HepG2 (cell line): Measurements from ENCODE around the gene NMU. TPM values are rescaled to one million over a fixed set of nuclear protein-coding genes. Genes with fewer than 3 reads are reported as not detected.

Source experiments
- ATAC-seq: fragments of 200-7000 bp; cut with Tn5 transposase; 3 replicates; pipeline ENCODE4 v1.9.1; 2020; ENCODE audit warnings: mild to moderate bottlenecking, moderate library complexity
- BruUV-seq: library from RNA; stranded (reverse); fragments of 400-500 nt; replicated peaks from 2 replicates; lab custom pipeline; 2021; lab: Mats Ljungman, UMichigan
- CTCF ChIA-PET: fragments of 300-600 bp; formaldehyde crosslinking; extraction: SDS; loops from one replicate; lab custom pipeline; 2021; ENCODE audit warnings: low total read pairs, inconsistent platforms, low intra/inter-chr PET ratio; lab: Yijun Ruan, JAX
- POLR2A ChIA-PET: fragments of 350-600 bp; sonication (Branson Sonifier 250); formaldehyde crosslinking; loops from one replicate; lab custom pipeline; 2020; ENCODE audit warnings: antibody characterized with exemption, inconsistent platforms; lab: Yijun Ruan, JAX
- DNase-seq: peaks from one replicate; pipeline ENCODE4 v3.0.0-alpha.2; 2015; ENCODE audit warnings: low spot score
- FAIRE-seq: peaks from 3 replicates; lab custom pipeline; 2011; peaks lifted over from hg19 to GRCh38; lab: Jason Lieb, UNC
- H2AFZ ChIP-seq: one replicate; pipeline ENCODE4 v1.6.1; 2011; ENCODE audit warnings: low read length, inconsistent platforms
- H3K27ac ChIP-seq: fragments of 300-600 bp; 3 replicates; pipeline ENCODE4 v1.8.0; 2011; ENCODE audit warnings: mixed run types, mild to moderate bottlenecking, mixed read lengths, low read length, inconsistent platforms; ENCODE audit not compliant: insufficient read depth; ENCODE audit errors: extremely low read length
- H3K27me3 ChIP-seq, 2 experiments: fragments of 200-600 bp in 1 of 2; 2 replicates in 1 of 2; 3 replicates in 1 of 2; pipeline versions ENCODE4 v1.6.0 to v1.8.0; 2011; ENCODE audit warnings: low read length in 2 of 2, mild to moderate bottlenecking in 2 of 2, moderate library complexity in 2 of 2, inconsistent platforms in 1 of 2; ENCODE audit not compliant: insufficient read depth in 2 of 2, control insufficient read depth in 1 of 2
- H3K36me3 ChIP-seq, 2 experiments: fragments of 200-600 bp in 1 of 2; replicated peaks in 1 of 2; 2 replicates in 1 of 2; 3 replicates in 1 of 2; pipeline versions ENCODE4 v1.5.1 to v1.8.0; 2011; ENCODE audit warnings: low read length in 2 of 2, inconsistent platforms in 1 of 2; ENCODE audit not compliant: insufficient read depth in 2 of 2, control insufficient read depth in 1 of 2
- H3K4me1 ChIP-seq: 2 replicates; pipeline ENCODE4 v1.5.1; 2012; ENCODE audit warnings: low read length, inconsistent platforms; ENCODE audit not compliant: insufficient read depth
- H3K4me2 ChIP-seq: 2 replicates; pipeline ENCODE4 v1.6.0; 2011; ENCODE audit warnings: low read depth, low read length, inconsistent platforms
- H3K4me3 ChIP-seq, 3 experiments: fragments of 200-600 bp in 1 of 3; sonication (generic), shearing (Covaris generic) in 1 of 3; replicated peaks in 1 of 3; 2 replicates each; pipeline ENCODE4 v1.5.1; 2011 to 2016; ENCODE audit warnings: low read length in 3 of 3, inconsistent platforms in 2 of 3, low read depth in 2 of 3, mild to moderate bottlenecking in 2 of 3, control low read depth in 1 of 3, mixed read lengths in 1 of 3; ENCODE audit not compliant: insufficient read depth in 1 of 3
- H3K79me2 ChIP-seq: one replicate; pipeline ENCODE4 v1.6.1; 2011; ENCODE audit warnings: low read length, inconsistent platforms; ENCODE audit not compliant: insufficient read depth
- H3K9ac ChIP-seq: 2 replicates; pipeline ENCODE4 v1.6.0; 2011; ENCODE audit warnings: mild to moderate bottlenecking, low read depth, low read length, inconsistent platforms; ENCODE audit not compliant: insufficient read depth
- H3K9me3 ChIP-seq: 2 replicates; pipeline ENCODE4 v1.5.1; 2012; ENCODE audit warnings: mild to moderate bottlenecking, low read length
- H4K20me1 ChIP-seq: 2 replicates; pipeline ENCODE4 v1.6.0; 2011; ENCODE audit warnings: inconsistent platforms, mild to moderate bottlenecking, low read length, moderate library complexity; ENCODE audit not compliant: insufficient read depth
- CHD4 ChIP-seq: fragments of 200-600 bp; sonication (generic); IDR thresholded peaks from 2 replicates; pipeline ENCODE4 v1.7.0; 2017; ENCODE audit warnings: mild to moderate bottlenecking, low read length, borderline replicate concordance
- GTF2F1 ChIP-seq: fragments of 150-350 bp; IDR thresholded peaks from 2 replicates; pipeline ENCODE4 v1.6.1; 2014; ENCODE audit warnings: low read length
- JARID2 ChIP-seq: sonication (generic); formaldehyde crosslinking; IDR thresholded peaks from 2 replicates; pipeline ENCODE4 v1.8.1; 2023; ENCODE audit warnings: missing genetic modification reagents, inconsistent platforms; ENCODE audit not compliant: insufficient replicate concordance
- KAT8 ChIP-seq: IDR thresholded peaks from 2 replicates; pipeline ENCODE4 v1.6.1; 2016; ENCODE audit warnings: missing genetic modification reagents, missing compliant biosample characterization
- MAZ ChIP-seq, 2 experiments: sonication (generic) in 1 of 2; formaldehyde crosslinking in 1 of 2; IDR thresholded peaks; 2 replicates each; pipeline versions ENCODE4 v1.5.0 to v1.6.1; 2012 to 2020; ENCODE audit warnings: low read depth in 2 of 2, mild to moderate bottlenecking in 2 of 2, borderline replicate concordance in 1 of 2, improper control_type of control experiment in 1 of 2, low read length in 1 of 2, missing genetic modification reagents in 1 of 2, moderate library complexity in 1 of 2
- SP2 ChIP-seq: sonication (generic); formaldehyde crosslinking; IDR thresholded peaks from 2 replicates; pipeline ENCODE4 v1.5.1; 2020; ENCODE audit warnings: mild to moderate bottlenecking, missing genetic modification reagents
- ZNF703 ChIP-seq: sonication (generic); formaldehyde crosslinking; IDR thresholded peaks from 2 replicates; pipeline ENCODE4 v1.5.1; 2020; ENCODE audit warnings: missing genetic modification reagents, mild to moderate bottlenecking, moderate library complexity, borderline replicate concordance
- ZNF879 ChIP-seq: sonication (generic); formaldehyde crosslinking; IDR thresholded peaks from 2 replicates; pipeline ENCODE4 v1.8.1; 2023; ENCODE audit warnings: missing genetic modification reagents
- WGBS: methylation state at CpG from one replicate; pipeline ENCODE4 v1.1.6; 2017; ENCODE audit warnings: low lambda C conversion rate; 5-methylcytosine and 5-hydroxymethylcytosine counted together
- in situ Hi-C: cut with HindIII; loops from 2 replicates; pipeline ENCODE4 v1.10.0; 2017; ENCODE audit warnings: low pct_unique_long_range_greater_than_20kb; ENCODE audit not compliant: extremely low pct_ligation_motif_present
- intact Hi-C: fragments of 100-400 bp; cut with micrococcal nuclease; formaldehyde crosslinking; loops from one replicate; pipeline ENCODE4 v1.10.0; 2022; ENCODE audit not compliant: unreplicated experiment
- polyA plus RNA-seq, 8 experiments: library from polyadenylated mRNA; depleted of rRNA in 3 of 8; stranded (reverse) in 7 of 8; unstranded in 1 of 8; fragments of >200 nt; fragmentation: Illumina TruSeq in 4 of 8; extraction: Trizol in 4 of 8; gene quantifications; 2 replicates each; pipeline versions ENCODE4 v1.2.1 to v1.2.3, GENCODE V29; 2011 to 2016; ENCODE audit warnings: low read depth in 4 of 8, missing spikeins in 1 of 8, mixed read lengths in 1 of 8; ENCODE audit not compliant: insufficient read depth in 1 of 8
- total RNA-seq, 5 experiments: library from RNA; depleted of rRNA; stranded (reverse); fragments of >200 nt; fragmentation: Illumina TruSeq; extraction: Trizol; gene quantifications; 2 replicates each; pipeline ENCODE4 v1.2.3, GENCODE V29; 2016; ENCODE audit warnings: low read depth in 1 of 5
- TF ChIP-seq, protein P1 (sequence below): sonication (generic); formaldehyde crosslinking; IDR thresholded peaks from 2 replicates; pipeline ENCODE4 v1.4.0; 2020; ENCODE audit warnings: missing genetic modification reagents
- TF ChIP-seq, protein P2 (sequence below): sonication (generic); formaldehyde crosslinking; IDR thresholded peaks from 2 replicates; pipeline ENCODE4 v1.4.0; 2020; ENCODE audit warnings: mild to moderate bottlenecking, missing genetic modification reagents
- TF ChIP-seq, protein P3 (sequence below): sonication (generic); formaldehyde crosslinking; conservative IDR thresholded peaks from 2 replicates; pipeline ENCODE4 v1.4.0; 2020; ENCODE audit warnings: missing genetic modification reagents
- TF ChIP-seq, protein P4 (sequence below): sonication (generic); formaldehyde crosslinking; IDR thresholded peaks from 2 replicates; pipeline ENCODE4 v1.4.0; 2020; ENCODE audit warnings: missing genetic modification reagents, borderline replicate concordance
- TF ChIP-seq, protein P5 (sequence below): sonication (generic); formaldehyde crosslinking; IDR thresholded peaks from 2 replicates; pipeline ENCODE4 v1.9.0; 2022; ENCODE audit warnings: missing genetic modification reagents, mild to moderate bottlenecking, borderline replicate concordance
- TF ChIP-seq, protein P6 (sequence below): sonication (generic); formaldehyde crosslinking; IDR thresholded peaks from 2 replicates; pipeline ENCODE4 v1.4.0; 2020; ENCODE audit warnings: missing genetic modification reagents

The NMU gene
- total and polyA plus RNA-seq, 2 of the 13 experiments (the other 11 are each of a cell fraction or from before 2014, with no cell fraction given): not detected

DNA sequence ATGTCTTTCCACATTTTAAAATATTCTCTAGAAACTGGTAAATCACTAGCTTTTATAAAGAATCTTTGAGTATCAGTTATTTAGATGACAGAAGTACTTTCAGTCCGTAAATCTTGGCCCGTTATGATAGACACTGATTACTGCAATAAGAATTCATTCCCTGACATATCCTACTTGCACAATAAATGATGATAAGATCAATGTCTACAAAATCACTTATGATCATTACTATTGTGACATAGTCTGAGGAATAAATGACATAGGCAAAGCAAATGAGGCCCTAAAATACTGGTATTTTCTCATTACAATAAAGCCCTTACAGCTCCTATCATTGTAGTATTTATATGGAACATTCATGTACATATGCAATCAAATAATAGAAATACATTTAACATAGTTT is 37.5 kb downstream of the NMU start:
- ChIA-PET CTCF (no interaction called here), POLR2A (no interaction called here)
- no peaks in the 10 kb centered on the region for H3K27me3 ChIP-seq
- no peak overlapping the region for H2AFZ ChIP-seq
- H3K27ac ChIP-seq: no peak overlapping the region
- H3K4me1 ChIP-seq: no peaks in the 10 kb centered on the region
- no peak for FAIRE-seq
- ATAC-seq: no peak
- H3K4me3 ChIP-seq: no peak overlapping the region
- H3K9me3 ChIP-seq: no peaks in the 10 kb centered on the region
- no peaks in the 10 kb centered on the region for H3K79me2 ChIP-seq
- TF ChIP-seq, protein P1, sequence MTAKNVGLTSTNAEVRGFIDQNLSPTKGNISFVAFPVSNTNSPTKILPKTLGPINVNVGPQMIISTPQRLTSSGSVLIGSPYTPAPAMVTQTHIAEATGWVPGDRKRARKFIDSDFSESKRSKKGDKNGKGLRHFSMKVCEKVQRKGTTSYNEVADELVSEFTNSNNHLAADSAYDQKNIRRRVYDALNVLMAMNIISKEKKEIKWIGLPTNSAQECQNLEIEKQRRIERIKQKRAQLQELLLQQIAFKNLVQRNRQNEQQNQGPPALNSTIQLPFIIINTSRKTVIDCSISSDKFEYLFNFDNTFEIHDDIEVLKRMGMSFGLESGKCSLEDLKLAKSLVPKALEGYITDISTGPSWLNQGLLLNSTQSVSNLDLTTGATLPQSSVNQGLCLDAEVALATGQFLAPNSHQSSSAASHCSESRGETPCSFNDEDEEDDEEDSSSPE (CRISPR knock-in tag): no peak
- TF ChIP-seq MAZ (IDR thresholded peaks at IDR 0.05; ENCODE audit: borderline replicate concordance, low read depth, low read length) (no peak), MAZ (CRISPR knock-in tag; IDR thresholded peaks at IDR 0.05; ENCODE audit: low read depth) (no peak), CHD4 (no peak), ZNF879 (CRISPR knock-in tag) (no peak), SP2 (CRISPR knock-in tag) (no peak), ZNF703 (no peak), KAT8 (no peak), JARID2 (no peak), GTF2F1 (no peak)
- TF ChIP-seq, protein P2, sequence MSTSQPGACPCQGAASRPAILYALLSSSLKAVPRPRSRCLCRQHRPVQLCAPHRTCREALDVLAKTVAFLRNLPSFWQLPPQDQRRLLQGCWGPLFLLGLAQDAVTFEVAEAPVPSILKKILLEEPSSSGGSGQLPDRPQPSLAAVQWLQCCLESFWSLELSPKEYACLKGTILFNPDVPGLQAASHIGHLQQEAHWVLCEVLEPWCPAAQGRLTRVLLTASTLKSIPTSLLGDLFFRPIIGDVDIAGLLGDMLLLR (CRISPR knock-in tag): no peak
- TF ChIP-seq, protein P3, sequence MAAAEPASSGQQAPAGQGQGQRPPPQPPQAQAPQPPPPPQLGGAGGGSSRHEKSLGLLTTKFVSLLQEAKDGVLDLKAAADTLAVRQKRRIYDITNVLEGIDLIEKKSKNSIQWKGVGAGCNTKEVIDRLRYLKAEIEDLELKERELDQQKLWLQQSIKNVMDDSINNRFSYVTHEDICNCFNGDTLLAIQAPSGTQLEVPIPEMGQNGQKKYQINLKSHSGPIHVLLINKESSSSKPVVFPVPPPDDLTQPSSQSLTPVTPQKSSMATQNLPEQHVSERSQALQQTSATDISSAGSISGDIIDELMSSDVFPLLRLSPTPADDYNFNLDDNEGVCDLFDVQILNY (CRISPR knock-in tag): no peak
- TF ChIP-seq, protein P4, sequence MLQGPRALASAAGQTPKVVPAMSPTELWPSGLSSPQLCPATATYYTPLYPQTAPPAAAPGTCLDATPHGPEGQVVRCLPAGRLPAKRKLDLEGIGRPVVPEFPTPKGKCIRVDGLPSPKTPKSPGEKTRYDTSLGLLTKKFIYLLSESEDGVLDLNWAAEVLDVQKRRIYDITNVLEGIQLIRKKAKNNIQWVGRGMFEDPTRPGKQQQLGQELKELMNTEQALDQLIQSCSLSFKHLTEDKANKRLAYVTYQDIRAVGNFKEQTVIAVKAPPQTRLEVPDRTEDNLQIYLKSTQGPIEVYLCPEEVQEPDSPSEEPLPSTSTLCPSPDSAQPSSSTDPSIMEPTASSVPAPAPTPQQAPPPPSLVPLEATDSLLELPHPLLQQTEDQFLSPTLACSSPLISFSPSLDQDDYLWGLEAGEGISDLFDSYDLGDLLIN (CRISPR knock-in tag): no peak
- TF ChIP-seq, protein P5, sequence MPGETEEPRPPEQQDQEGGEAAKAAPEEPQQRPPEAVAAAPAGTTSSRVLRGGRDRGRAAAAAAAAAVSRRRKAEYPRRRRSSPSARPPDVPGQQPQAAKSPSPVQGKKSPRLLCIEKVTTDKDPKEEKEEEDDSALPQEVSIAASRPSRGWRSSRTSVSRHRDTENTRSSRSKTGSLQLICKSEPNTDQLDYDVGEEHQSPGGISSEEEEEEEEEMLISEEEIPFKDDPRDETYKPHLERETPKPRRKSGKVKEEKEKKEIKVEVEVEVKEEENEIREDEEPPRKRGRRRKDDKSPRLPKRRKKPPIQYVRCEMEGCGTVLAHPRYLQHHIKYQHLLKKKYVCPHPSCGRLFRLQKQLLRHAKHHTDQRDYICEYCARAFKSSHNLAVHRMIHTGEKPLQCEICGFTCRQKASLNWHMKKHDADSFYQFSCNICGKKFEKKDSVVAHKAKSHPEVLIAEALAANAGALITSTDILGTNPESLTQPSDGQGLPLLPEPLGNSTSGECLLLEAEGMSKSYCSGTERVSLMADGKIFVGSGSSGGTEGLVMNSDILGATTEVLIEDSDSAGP (CRISPR knock-in tag): no peak
- TF ChIP-seq, protein P6, sequence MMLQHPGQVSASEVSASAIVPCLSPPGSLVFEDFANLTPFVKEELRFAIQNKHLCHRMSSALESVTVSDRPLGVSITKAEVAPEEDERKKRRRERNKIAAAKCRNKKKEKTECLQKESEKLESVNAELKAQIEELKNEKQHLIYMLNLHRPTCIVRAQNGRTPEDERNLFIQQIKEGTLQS (CRISPR knock-in tag): no peak
- BruUV-seq: no TSS peak
- intact Hi-C loops: no loop called here
- no peak overlapping the region for H3K9ac ChIP-seq
- no peaks in the 10 kb centered on the region for H4K20me1 ChIP-seq
- no peak for DNase-seq
- no peaks in the 10 kb centered on the region for H3K36me3 ChIP-seq
- in situ Hi-C loops: no loop called here
- 34% methylated on average over 2 of the region's 2 CpGs for WGBS
- no peak overlapping the region for H3K4me2 ChIP-seq
